Stimulated activated CD8-positive, alpha-beta memory T cell treated with anti-CD3 and anti-CD28 coated beads, Interleukin-7, amount 100 ng/mL, for 48 hours (primary cell): ENCODE results near the gene SLC16A10.
"Not testable (repeated sequence)": the region's sequence is repeated elsewhere in the genome, so short reads cannot be mapped to it uniquely, and the experiment has no call there.

Source experiments
- DNase-seq, 2 donors: peaks; one replicate each; pipeline ENCODE4 v3.0.0-alpha.2; 2020; ENCODE audit warnings: low read depth in 1 of 2; ENCODE audit errors: extremely low read depth in 1 of 2

Gene SLC16A10

GRCh38 chr6:111131018-111131417 is 43.7 kb downstream of the SLC16A10 start:
- not testable (repeated sequence) for DNase-seq

GRCh38 chr6:111132669-111133068 is 45.4 kb downstream of the SLC16A10 start:
- not testable (repeated sequence) for DNase-seq

- not testable (repeated sequence) for DNase-seq
These were observed 47.0 kb downstream of the SLC16A10 start for GRCh38 chr6:111134236-111134869.

GRCh38 chr6:111137489-111138093 is 50.3 kb downstream of the SLC16A10 start:
- DNase-seq, result not testable (repeated sequence)

GRCh38 chr6:111147440-111147839 is 60.1 kb downstream of the SLC16A10 start:
- no peak for DNase-seq

GRCh38 chr6:111148110-111148509 is 60.8 kb downstream of the SLC16A10 start:
- DNase-seq, result no peak

GRCh38 chr6:111150577-111150976 is 63.3 kb downstream of the SLC16A10 start:
- DNase-seq, result no peak

- peak in 1 of 2 donors; percentile 20 for DNase-seq
These were observed 67.7 kb downstream of the SLC16A10 start for GRCh38 chr6:111154981-111155380.

GRCh38 chr6:111157412-111157811 is 70.1 kb downstream of the SLC16A10 start:
- peak; percentile 10 to 13 for DNase-seq

GRCh38 chr6:111159633-111160032 is 72.3 kb downstream of the SLC16A10 start:
- DNase-seq, result no peak

- no peak for DNase-seq
These were observed 74.3 kb downstream of the SLC16A10 start for GRCh38 chr6:111161650-111162049.

- no peak for DNase-seq
These were observed 75.2 kb downstream of the SLC16A10 start for GRCh38 chr6:111162504-111162903.

- DNase-seq, result no peak
These were observed 84.5 kb downstream of the SLC16A10 start for GRCh38 chr6:111171577-111172400.

GRCh38 chr6:111172563-111172962 is 85.3 kb downstream of the SLC16A10 start:
- DNase-seq, result no peak

GRCh38 chr6:111173341-111173740 is 86.0 kb downstream of the SLC16A10 start:
- DNase-seq, result no peak

- DNase-seq, result no peak
These were observed 86.6 kb downstream of the SLC16A10 start for GRCh38 chr6:111173946-111174345.

GRCh38 chr6:111175109-111175508 is 87.8 kb downstream of the SLC16A10 start:
- no peak for DNase-seq

- DNase-seq, result no peak
These were observed 88.9 kb downstream of the SLC16A10 start for GRCh38 chr6:111176038-111176759.

GRCh38 chr6:111176760-111177099 is 89.4 kb downstream of the SLC16A10 start:
- no peak for DNase-seq

- DNase-seq, result no peak
These were observed 89.8 kb downstream of the SLC16A10 start for GRCh38 chr6:111177131-111177530.
